Body of pancreas (tissue), 4 donors: Measurements from ENCODE around the gene SCEL. TPM values are rescaled to one million over a fixed set of nuclear protein-coding genes. Genes with fewer than 3 reads are reported as not detected.

Experiments
- ATAC-seq: fragments of 150-250 bp; one replicate; pipeline ENCODE4 v1.9.1; 2016
- DNase-seq, 4 donors: peaks; one replicate each; pipeline ENCODE4 v3.0.0-alpha.2; 2019
- H3K27ac ChIP-seq, 4 donors: fragments of 200-600 bp; sonication (generic); 1 replicate in 3 of 4; 2 replicates in 1 of 4; pipeline versions ENCODE4 v1.5.1 to v1.6.1; 2016 to 2019; ENCODE audit warnings: mild to moderate bottlenecking in 1 of 4, mixed read lengths in 1 of 4, moderate library complexity in 1 of 4
- H3K27me3 ChIP-seq, 2 donors: fragments of 200-600 bp; sonication (generic); one replicate each; pipeline ENCODE4 v1.6.0; 2016; ENCODE audit warnings: mild to moderate bottlenecking in 1 of 2
- H3K36me3 ChIP-seq, 2 donors: fragments of 200-600 bp; sonication (generic); replicated peaks in 1 of 2; 2 replicates each; pipeline ENCODE4 v1.5.1; 2016; ENCODE audit warnings: low read depth in 2 of 2; ENCODE audit not compliant: insufficient read depth in 1 of 2
- H3K4me1 ChIP-seq: fragments of 200-600 bp; sonication (generic); one replicate; pipeline ENCODE4 v1.6.0; 2016
- H3K4me3 ChIP-seq, 2 donors: fragments of 200-600 bp; sonication (generic); 1 replicate in 1 of 2; 2 replicates in 1 of 2; pipeline ENCODE4 v1.5.1; 2016 to 2019
- H3K9me3 ChIP-seq, 3 donors: fragments of 200-600 bp; sonication (generic); 1 replicate in 2 of 3; 2 replicates in 1 of 3; pipeline ENCODE4 v1.5.1; 2016
- CTCF ChIP-seq, 7 experiments: fragments of 450-650 bp in 4 of 7; fragments of 200-600 bp in 3 of 7; sonication (generic) in 3 of 7; IDR thresholded peaks; one replicate each; pipeline ENCODE4 v1.5.1; 2016 to 2019; ENCODE audit warnings: antibody characterized with exemption in 7 of 7
- POLR2A ChIP-seq, 3 donors: fragments of 450-650 bp; IDR thresholded peaks; one replicate each; pipeline ENCODE4 v1.6.1; 2016; ENCODE audit warnings: antibody characterized with exemption in 3 of 3, mild to moderate bottlenecking in 2 of 3
- WGBS, 2 donors: methylation state at CpG; one replicate each; pipeline ENCODE4 v1.1.5; 2017; 5-methylcytosine and 5-hydroxymethylcytosine counted together
- intact Hi-C: fragments of 100-400 bp; cut with DNase I; formaldehyde crosslinking; loops from one replicate; pipeline ENCODE4 v1.15.1; 2023
- total RNA-seq, 2 donors: library from RNA; depleted of rRNA; stranded (reverse); fragments of >200 nt; gene quantifications; one replicate each; pipeline ENCODE4 v1.1.0, GENCODE V29; 2016

SCEL gene
- not detected for total RNA-seq

- no peak within 1 kb of the TSS for H3K27ac ChIP-seq
- H3K9me3 ChIP-seq = no peaks in the 10 kb centered on the region
- no peaks in the 10 kb centered on the region for H3K4me1 ChIP-seq
- intact Hi-C loops = no loop called here
- DNase-seq = no peak
- TF ChIP-seq CTCF (IDR thresholded peaks at IDR 0.05) (no peak), POLR2A (IDR thresholded peaks at IDR 0.05) (no peak)
- 40 to 42% methylated on average over 1 of the region's 1 CpG for WGBS, 2 donors
- no peaks in the 10 kb centered on the region for H3K27me3 ChIP-seq
- peak; percentile 21 for ATAC-seq
- H3K36me3 ChIP-seq = no peaks in the 10 kb centered on the region
- no peak within 1 kb of the TSS for H3K4me3 ChIP-seq
Measured at GRCh38 chr13:77535448-77535847, at the start of gene SCEL. Gene SCEL, plus strand, starts transcription at chr13:77535706. Its CDS starts 20,170 bp downstream, at chr13:77555876.

GRCh38 chr13:77489566-77490337, 45.8 kb upstream of the SCEL start:
- Histone ChIP-seq H3K27ac (no peak overlapping the region), H3K4me3 (no peak overlapping the region), H3K36me3 (no peaks in the 10 kb centered on the region), H3K27me3 (no peaks in the 10 kb centered on the region), H3K4me1 (no peaks in the 10 kb centered on the region), H3K9me3 (no peaks in the 10 kb centered on the region)
- 74 to 85% methylated on average over 4 of the region's 4 CpGs for WGBS, 2 donors
- ATAC-seq = no peak
- no peak for DNase-seq
- TF ChIP-seq POLR2A (IDR thresholded peaks at IDR 0.05) (no peak), CTCF (IDR thresholded peaks at IDR 0.05) (no peak)
- intact Hi-C loops = loop anchor here (10.0 kb wide), 1 partner anchor 75 kb away; no protein-coding TSS in a partner anchor

GRCh38 chr13:77492982-77493381, 42.5 kb upstream of the SCEL start:
- Histone ChIP-seq H3K36me3 (no peaks in the 10 kb centered on the region), H3K4me3 (no peak overlapping the region), H3K27me3 (no peaks in the 10 kb centered on the region), H3K4me1 (no peaks in the 10 kb centered on the region), H3K9me3 (no peaks in the 10 kb centered on the region), H3K27ac (no peak overlapping the region)
- peak; percentile 50 for ATAC-seq
- intact Hi-C loops = loop anchor here (10.0 kb wide), 1 partner anchor 72 kb away; no protein-coding TSS in a partner anchor
- peak in 2 of 4 donors; percentile 16 to 26 for DNase-seq
- WGBS, 2 donors = 3 to 8% methylated on average over 1 of the region's 1 CpG
- TF ChIP-seq POLR2A (IDR thresholded peaks at IDR 0.05) (no peak), CTCF (IDR thresholded peaks at IDR 0.05) (peak in 6 of 7 experiments; percentile 31 to 59 (median 54))

- intact Hi-C loops = loop anchor here (10.0 kb wide), 1 partner anchor 71 kb away; no protein-coding TSS in a partner anchor
- ATAC-seq = no peak
- H3K27me3 ChIP-seq = no peaks in the 10 kb centered on the region
- no peak for DNase-seq
- WGBS, 2 donors = 61% methylated on average over 3 of the region's 3 CpGs
- TF ChIP-seq CTCF (IDR thresholded peaks at IDR 0.05) (no peak), POLR2A (IDR thresholded peaks at IDR 0.05) (no peak)
- no peaks in the 10 kb centered on the region for H3K4me1 ChIP-seq
- no peak overlapping the region for H3K27ac ChIP-seq
- no peak overlapping the region for H3K4me3 ChIP-seq
- no peaks in the 10 kb centered on the region for H3K9me3 ChIP-seq
- no peaks in the 10 kb centered on the region for H3K36me3 ChIP-seq
Measured at GRCh38 chr13:77494226-77494625, 41.3 kb upstream of the SCEL start.
